ENCODE measurements around the gene NTM.

The NTM gene

GRCh38 chr11:132332521-132332920 lies 962.1 kb downstream of the NTM start:
- no peaks in the 10 kb centered on the region for H3K27me3 ChIP-seq (ENCODE audit: control insufficient read depth, insufficient read depth, low read length)
- no peak overlapping the region for H3K4me3 ChIP-seq (ENCODE audit: low read depth, low read length)
- H3K79me2 ChIP-seq = no peaks in the 10 kb centered on the region

GRCh38 chr11:132334769-132335280 lies 964.4 kb downstream of the NTM start:
- Histone ChIP-seq H3K9ac (no peak overlapping the region), H3K4me1 (peaks cover 3% of the 10 kb centered on the region), H3K27me3 (ENCODE audit: control insufficient read depth, insufficient read depth, low read length) (no peaks in the 10 kb centered on the region), H2AFZ (no peak overlapping the region), H3K4me2 (ENCODE audit: low read length) (no peak overlapping the region), H3K36me3 (ENCODE audit: control insufficient read depth, insufficient read depth, low read length) (no peaks in the 10 kb centered on the region), H3K79me2 (no peaks in the 10 kb centered on the region), H3K9me3 (ENCODE audit: control insufficient read depth, low read length) (no peaks in the 10 kb centered on the region), H3K27ac (no peak overlapping the region), H3K4me3 (ENCODE audit: low read depth, low read length) (no peak overlapping the region)
- no peak for TF ChIP-seq CTCF (IDR thresholded peaks at IDR 0.05)

More at GRCh38 chr11:132332521-132332920, 962.1 kb downstream of the NTM start:
- Histone ChIP-seq H3K27ac (no peak overlapping the region), H2AFZ (no peak overlapping the region), H3K9me3 (ENCODE audit: control insufficient read depth, low read length) (no peaks in the 10 kb centered on the region), H3K4me1 (peaks cover under 1% of the 10 kb centered on the region), H3K9ac (no peak overlapping the region), H3K4me2 (ENCODE audit: low read length) (no peak overlapping the region), H3K36me3 (ENCODE audit: control insufficient read depth, insufficient read depth, low read length) (no peaks in the 10 kb centered on the region)
- TF ChIP-seq CTCF (IDR thresholded peaks at IDR 0.05) = no peak

- no peak overlapping the region for H3K4me2 ChIP-seq (ENCODE audit: low read length)
- H3K27ac ChIP-seq = no peak overlapping the region
- no peaks in the 10 kb centered on the region for H3K9me3 ChIP-seq (ENCODE audit: control insufficient read depth, low read length)
- H3K9ac ChIP-seq = no peak overlapping the region
- peaks cover 3% of the 10 kb centered on the region for H3K4me1 ChIP-seq
- TF ChIP-seq CTCF (IDR thresholded peaks at IDR 0.05) = no peak
- H3K27me3 ChIP-seq (ENCODE audit: control insufficient read depth, insufficient read depth, low read length) = no peaks in the 10 kb centered on the region
- no peaks in the 10 kb centered on the region for H3K36me3 ChIP-seq (ENCODE audit: control insufficient read depth, insufficient read depth, low read length)
- no peak overlapping the region for H3K4me3 ChIP-seq (ENCODE audit: low read depth, low read length)
- no peak overlapping the region for H2AFZ ChIP-seq
- H3K79me2 ChIP-seq = no peaks in the 10 kb centered on the region
These were observed 964.9 kb downstream of the NTM start for GRCh38 chr11:132335311-132335710.

GRCh38 chr11:132336781-132337535 lies 966.5 kb downstream of the NTM start:
- TF ChIP-seq CTCF (IDR thresholded peaks at IDR 0.05) = no peak
- no peak overlapping the region for H3K4me2 ChIP-seq (ENCODE audit: low read length)
- no peak overlapping the region for H3K27ac ChIP-seq
- H3K4me1 ChIP-seq = peaks cover 3% of the 10 kb centered on the region
- H2AFZ ChIP-seq = no peak overlapping the region
- no peaks in the 10 kb centered on the region for H3K9me3 ChIP-seq (ENCODE audit: control insufficient read depth, low read length)
- no peaks in the 10 kb centered on the region for H3K36me3 ChIP-seq (ENCODE audit: control insufficient read depth, insufficient read depth, low read length)
- no peak overlapping the region for H3K9ac ChIP-seq
- no peak overlapping the region for H3K4me3 ChIP-seq (ENCODE audit: low read depth, low read length)
- no peaks in the 10 kb centered on the region for H3K79me2 ChIP-seq
- no peaks in the 10 kb centered on the region for H3K27me3 ChIP-seq (ENCODE audit: control insufficient read depth, insufficient read depth, low read length)

Data from parathyroid adenoma (tissue), 2 donors.